Fibroblast of mammary gland (primary cell): ENCODE data around the gene WDR87.
"Not testable (repeated sequence)": the region's sequence is repeated elsewhere in the genome, so short reads cannot be mapped to it uniquely, and the experiment has no call there.

Experiments used
- DNase-seq: peaks from one replicate; pipeline ENCODE4 v3.0.0-alpha.2; 2010; ENCODE audit warnings: low read depth
- H3K4me3 ChIP-seq: 2 replicates; pipeline ENCODE4 v1.5.1; 2011; ENCODE audit warnings: low read depth, mild to moderate bottlenecking, low read length, moderate library complexity; ENCODE audit not compliant: control insufficient read depth
- TF ChIP-seq, protein P1 (sequence below): conservative IDR thresholded peaks from 2 replicates; pipeline ENCODE4 v1.5.1; 2011; ENCODE audit warnings: low read depth, low read length, inconsistent platforms; ENCODE audit not compliant: control insufficient read depth, insufficient read depth

Gene WDR87

DNA sequence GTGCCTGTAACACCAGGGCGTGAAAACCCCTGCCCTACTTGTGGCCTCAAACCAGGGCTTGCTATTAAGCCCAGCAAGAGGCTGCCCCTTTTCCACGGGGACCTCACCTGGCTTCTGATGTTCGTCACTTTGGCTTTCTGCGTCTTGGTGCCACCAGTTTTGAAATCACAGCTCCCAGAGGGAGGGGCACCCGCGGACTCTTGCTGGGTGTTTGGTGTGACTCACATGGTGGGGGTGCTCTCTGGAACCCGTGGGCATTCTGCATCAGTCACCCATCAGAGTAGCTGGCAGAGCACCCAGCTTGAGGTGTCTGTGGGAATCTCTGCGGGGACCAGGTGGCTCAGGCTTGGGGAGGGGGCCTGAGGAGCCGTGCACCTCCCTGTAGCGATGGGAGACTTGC lies 19.9 kb upstream of the WDR87 start:
- DNase-seq: no peak
- no peak overlapping the region for H3K4me3 ChIP-seq
- TF ChIP-seq, protein P1, sequence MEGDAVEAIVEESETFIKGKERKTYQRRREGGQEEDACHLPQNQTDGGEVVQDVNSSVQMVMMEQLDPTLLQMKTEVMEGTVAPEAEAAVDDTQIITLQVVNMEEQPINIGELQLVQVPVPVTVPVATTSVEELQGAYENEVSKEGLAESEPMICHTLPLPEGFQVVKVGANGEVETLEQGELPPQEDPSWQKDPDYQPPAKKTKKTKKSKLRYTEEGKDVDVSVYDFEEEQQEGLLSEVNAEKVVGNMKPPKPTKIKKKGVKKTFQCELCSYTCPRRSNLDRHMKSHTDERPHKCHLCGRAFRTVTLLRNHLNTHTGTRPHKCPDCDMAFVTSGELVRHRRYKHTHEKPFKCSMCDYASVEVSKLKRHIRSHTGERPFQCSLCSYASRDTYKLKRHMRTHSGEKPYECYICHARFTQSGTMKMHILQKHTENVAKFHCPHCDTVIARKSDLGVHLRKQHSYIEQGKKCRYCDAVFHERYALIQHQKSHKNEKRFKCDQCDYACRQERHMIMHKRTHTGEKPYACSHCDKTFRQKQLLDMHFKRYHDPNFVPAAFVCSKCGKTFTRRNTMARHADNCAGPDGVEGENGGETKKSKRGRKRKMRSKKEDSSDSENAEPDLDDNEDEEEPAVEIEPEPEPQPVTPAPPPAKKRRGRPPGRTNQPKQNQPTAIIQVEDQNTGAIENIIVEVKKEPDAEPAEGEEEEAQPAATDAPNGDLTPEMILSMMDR: no peak

DNA sequence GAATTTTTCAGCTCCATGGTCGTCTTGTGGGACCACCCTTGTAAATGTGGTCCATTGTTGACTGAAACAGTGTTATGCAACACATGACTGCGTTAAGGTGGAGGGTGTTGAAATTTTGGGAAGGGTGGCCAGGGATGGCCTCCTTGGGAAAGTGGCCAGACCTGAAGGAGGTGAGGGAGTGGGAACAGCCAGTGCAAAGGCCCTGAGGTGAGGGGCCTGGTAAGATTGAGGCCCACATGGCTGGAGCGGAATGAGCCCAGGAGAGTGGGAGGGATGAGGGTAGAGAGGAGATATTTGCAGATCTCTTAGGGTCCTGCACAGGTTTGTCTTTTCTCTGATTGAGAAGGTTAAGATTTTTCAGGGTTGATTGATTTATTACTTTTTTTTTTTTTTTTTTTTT lies 18.8 kb upstream of the WDR87 start:
- H3K4me3 ChIP-seq: no peak overlapping the region
- DNase-seq: no peak
- TF ChIP-seq, protein P1: no peak

GRCh38 chr19:37924573-37924972 lies 18.2 kb upstream of the WDR87 start:
- not testable (repeated sequence) for H3K4me3 ChIP-seq, DNase-seq

DNA sequence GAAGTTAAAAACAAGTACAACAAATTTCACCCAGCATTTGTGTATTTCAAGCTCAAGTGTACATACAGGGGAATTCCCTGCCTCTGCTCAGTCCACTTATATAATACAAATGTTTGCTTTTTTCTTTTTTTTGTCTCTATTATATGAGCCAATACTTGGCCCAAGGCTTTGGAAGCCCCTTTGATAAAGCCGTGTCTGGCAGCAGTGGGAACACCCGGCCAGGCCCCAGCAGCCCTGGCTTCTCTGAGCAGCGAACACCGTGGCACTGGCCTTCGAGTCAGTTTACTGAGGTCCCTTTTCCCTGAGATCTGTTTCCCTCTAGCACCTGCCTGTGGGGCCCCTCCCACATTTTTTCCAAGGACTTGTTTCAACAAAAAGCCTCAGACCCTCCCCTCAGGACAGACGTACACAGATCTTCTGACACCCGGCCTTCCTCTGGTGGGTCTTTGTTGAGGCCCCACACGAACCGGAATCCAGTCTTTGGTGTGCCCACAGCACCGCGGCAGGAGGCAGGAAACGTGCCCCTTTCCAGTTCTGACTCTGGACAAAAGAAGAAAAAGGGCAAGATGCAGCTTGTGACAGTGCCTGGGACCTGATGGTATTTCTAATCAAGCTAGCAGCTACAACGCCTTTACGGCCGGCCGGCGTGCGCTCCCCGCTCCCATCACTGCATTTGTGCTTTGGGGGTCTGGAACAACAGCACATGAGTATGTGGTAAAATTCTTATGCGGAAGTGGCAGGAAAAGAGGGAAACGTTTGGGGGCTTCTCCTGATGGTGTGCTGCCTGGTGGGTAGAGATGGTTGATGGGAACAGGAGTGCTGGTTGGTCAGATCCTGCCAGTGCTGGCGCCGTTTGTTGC lies 14.4 kb upstream of the WDR87 start:
- no peak for DNase-seq
- TF ChIP-seq, protein P1: no peak

DNA sequence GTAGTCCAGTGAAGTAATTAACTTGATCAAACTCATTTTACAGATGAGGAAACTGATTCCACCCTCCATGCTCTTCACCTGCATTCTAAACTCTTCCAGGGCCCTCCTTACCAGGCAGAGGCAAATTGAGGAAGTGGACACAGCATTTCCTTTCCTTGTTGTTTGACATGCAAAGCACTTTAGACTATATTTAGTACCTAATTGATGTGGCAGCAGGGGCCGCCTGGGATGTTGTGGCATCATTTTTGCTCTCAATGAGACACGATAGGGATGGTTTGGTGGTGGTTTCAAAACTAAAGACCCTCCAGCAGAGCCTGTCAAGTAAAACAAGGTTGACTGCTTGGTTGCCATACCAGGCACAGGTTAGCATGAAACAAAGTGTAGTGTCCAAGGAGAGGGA lies 8.5 kb upstream of the WDR87 start:
- no peak overlapping the region for H3K4me3 ChIP-seq
- TF ChIP-seq, protein P1: no peak
- DNase-seq: no peak

More for the DNA sequence above, 14.4 kb upstream of the WDR87 start:
- H3K4me3 ChIP-seq: no peak overlapping the region

GRCh38 chr19:37909661-37910199 lies 3.3 kb upstream of the WDR87 start:
- DNase-seq: no peak
- TF ChIP-seq, protein P1: no peak
- no peak overlapping the region for H3K4me3 ChIP-seq

GRCh38 chr19:37907735-37908455 lies 1.5 kb upstream of the WDR87 start:
- H3K4me3 ChIP-seq: peak overlapping the region; percentile 95
- peak; percentile 11 for DNase-seq
- TF ChIP-seq, protein P1: no peak
